Frontal cortex (tissue), 4 donors: ENCODE results near the gene IGF2BP2. TPM values are rescaled to one million over a fixed set of nuclear protein-coding genes. Genes with fewer than 3 reads are reported as not detected.
"Not testable (repeated sequence)": the region's sequence is repeated elsewhere in the genome, so short reads cannot be mapped to it uniquely, and the experiment has no call there.

Source experiments
- DNase-seq, 2 donors: peaks; one replicate each; pipeline ENCODE4 v3.0.0; 2012; ENCODE audit warnings: low spot score in 2 of 2
- FAIRE-seq: peaks from 2 replicates; lab custom pipeline; 2012; peaks lifted over from hg19 to GRCh38; lab: Jason Lieb, UNC
- total RNA-seq: library from RNA; depleted of rRNA; stranded (reverse); fragments of >200 nt; gene quantifications from one replicate; pipeline ENCODE4 v1.2.3, GENCODE V29; 2014
- donor health status: control.
- donor health status: control.
- donor health status: control.

The IGF2BP2 gene
- total RNA-seq, 1 donor from 2014 or later, result 20.0 TPM

GRCh38 chr3:185778094-185778493 lies 46.7 kb downstream of the IGF2BP2 start:
- FAIRE-seq (no peak), DNase-seq (no peak)

- no peak for FAIRE-seq
- no peak for DNase-seq
These were observed 54.7 kb downstream of the IGF2BP2 start for GRCh38 chr3:185770109-185770508.

GRCh38 chr3:185768578-185768982 lies 56.3 kb downstream of the IGF2BP2 start:
- DNase-seq, FAIRE-seq: not testable (repeated sequence)

GRCh38 chr3:185767002-185767688 lies 57.7 kb downstream of the IGF2BP2 start:
- DNase-seq (no peak), FAIRE-seq (no peak)

- FAIRE-seq, result no peak
- no peak for DNase-seq
These were observed 58.4 kb downstream of the IGF2BP2 start for GRCh38 chr3:185766329-185767001.

- FAIRE-seq (no peak), DNase-seq (no peak)
These were observed 59.9 kb downstream of the IGF2BP2 start for GRCh38 chr3:185764980-185765370.

- no peak for DNase-seq
- no peak for FAIRE-seq
These were observed 60.5 kb downstream of the IGF2BP2 start for GRCh38 chr3:185764163-185764979.

- FAIRE-seq, result no peak
These were observed 61.4 kb downstream of the IGF2BP2 start for GRCh38 chr3:185763347-185764005.

GRCh38 chr3:185760550-185760949 lies 64.3 kb downstream of the IGF2BP2 start:
- DNase-seq (no peak), FAIRE-seq (no peak)

More at GRCh38 chr3:185763347-185764005, 61.4 kb downstream of the IGF2BP2 start:
- no peak for DNase-seq

- DNase-seq (no peak), FAIRE-seq (no peak)
These were observed 64.8 kb downstream of the IGF2BP2 start for GRCh38 chr3:185760088-185760487.

- FAIRE-seq, result no peak
These were observed 65.3 kb downstream of the IGF2BP2 start for GRCh38 chr3:185759512-185759911.

GRCh38 chr3:185758912-185759311 lies 65.9 kb downstream of the IGF2BP2 start:
- DNase-seq (no peak), FAIRE-seq (no peak)

More at GRCh38 chr3:185759512-185759911, 65.3 kb downstream of the IGF2BP2 start:
- no peak for DNase-seq

GRCh38 chr3:185757176-185757575 lies 67.7 kb downstream of the IGF2BP2 start:
- FAIRE-seq (no peak), DNase-seq (no peak)

GRCh38 chr3:185756477-185756876 lies 68.4 kb downstream of the IGF2BP2 start:
- no peak for FAIRE-seq

GRCh38 chr3:185754920-185755319 lies 69.9 kb downstream of the IGF2BP2 start:
- FAIRE-seq (no peak), DNase-seq (no peak)

More at GRCh38 chr3:185756477-185756876, 68.4 kb downstream of the IGF2BP2 start:
- DNase-seq, result no peak

- FAIRE-seq (no peak), DNase-seq (no peak)
These were observed 71.5 kb downstream of the IGF2BP2 start for GRCh38 chr3:185753354-185753753.

- DNase-seq (no peak), FAIRE-seq (no peak)
These were observed 74.1 kb downstream of the IGF2BP2 start for GRCh38 chr3:185750702-185751101.

- DNase-seq (no peak), FAIRE-seq (no peak)
These were observed 74.8 kb downstream of the IGF2BP2 start for GRCh38 chr3:185750015-185750414.

GRCh38 chr3:185746470-185746869 lies 78.4 kb downstream of the IGF2BP2 start:
- DNase-seq (no peak), FAIRE-seq (no peak)
